HG03135 (cell line): Measurements from ENCODE around the gene HINT3.
"Not testable (repeated sequence)": the region's sequence is repeated elsewhere in the genome, so short reads cannot be mapped to it uniquely, and the experiment has no call there.

Source experiments
- ATAC-seq: cut with Tn5 transposase; IDR thresholded peaks from one replicate; pipeline ENCODE4 v1.9.1; 2021; ENCODE audit warnings: mild to moderate bottlenecking, moderate library complexity; ENCODE audit not compliant: unreplicated experiment

The HINT3 gene

GRCh38 chr6:125994670-125995488, 38.3 kb downstream of the HINT3 start:
- ATAC-seq: no peak

- ATAC-seq: peak; percentile 96
Measured at GRCh38 chr6:125995972-125996580, 39.5 kb downstream of the HINT3 start.

GRCh38 chr6:126002755-126003679, 46.4 kb downstream of the HINT3 start:
- no peak for ATAC-seq

GRCh38 chr6:126007800-126008199, 51.2 kb downstream of the HINT3 start:
- ATAC-seq: no peak

GRCh38 chr6:126010040-126010439, 53.5 kb downstream of the HINT3 start:
- no peak for ATAC-seq

DNA sequence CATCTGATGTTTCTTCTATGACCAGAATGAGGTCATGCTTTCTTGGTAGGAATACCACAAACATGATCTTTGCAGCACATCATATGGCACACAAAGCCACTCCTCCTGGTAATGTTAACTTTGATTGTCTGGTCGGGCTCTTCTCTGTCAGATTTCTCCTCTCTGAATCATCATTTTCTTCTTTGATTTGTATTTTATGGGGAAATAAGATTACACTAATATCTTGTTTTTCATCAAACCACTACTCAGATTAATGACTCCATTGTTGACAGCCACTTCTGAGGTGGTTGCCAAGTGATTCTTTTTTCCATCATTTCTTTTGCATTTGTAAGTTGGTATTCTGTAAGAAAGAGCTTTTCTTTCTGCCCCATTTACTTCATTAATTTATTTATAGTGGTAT, 59.3 kb downstream of the HINT3 start:
- no peak for ATAC-seq

GRCh38 chr6:126016591-126016990, 60.0 kb downstream of the HINT3 start:
- no peak for ATAC-seq

DNA sequence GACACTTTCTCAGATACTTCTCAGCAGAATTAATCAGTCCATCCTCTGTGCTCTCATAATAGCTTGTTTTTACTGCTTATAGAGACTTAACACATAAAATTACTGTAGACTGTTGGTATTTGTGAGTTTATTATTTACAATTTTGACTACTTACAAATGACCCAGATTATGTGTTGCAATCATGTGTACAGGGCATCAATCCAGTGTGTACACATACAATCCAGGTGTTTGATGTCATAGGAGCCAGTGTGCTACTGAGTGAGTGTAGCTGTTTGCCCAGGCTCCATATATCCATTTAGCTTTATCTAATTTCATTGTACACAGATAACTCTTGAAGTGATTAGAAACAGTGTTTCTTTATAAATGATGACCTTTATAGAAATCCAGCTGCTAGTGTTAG, 61.1 kb downstream of the HINT3 start:
- ATAC-seq: no peak

DNA sequence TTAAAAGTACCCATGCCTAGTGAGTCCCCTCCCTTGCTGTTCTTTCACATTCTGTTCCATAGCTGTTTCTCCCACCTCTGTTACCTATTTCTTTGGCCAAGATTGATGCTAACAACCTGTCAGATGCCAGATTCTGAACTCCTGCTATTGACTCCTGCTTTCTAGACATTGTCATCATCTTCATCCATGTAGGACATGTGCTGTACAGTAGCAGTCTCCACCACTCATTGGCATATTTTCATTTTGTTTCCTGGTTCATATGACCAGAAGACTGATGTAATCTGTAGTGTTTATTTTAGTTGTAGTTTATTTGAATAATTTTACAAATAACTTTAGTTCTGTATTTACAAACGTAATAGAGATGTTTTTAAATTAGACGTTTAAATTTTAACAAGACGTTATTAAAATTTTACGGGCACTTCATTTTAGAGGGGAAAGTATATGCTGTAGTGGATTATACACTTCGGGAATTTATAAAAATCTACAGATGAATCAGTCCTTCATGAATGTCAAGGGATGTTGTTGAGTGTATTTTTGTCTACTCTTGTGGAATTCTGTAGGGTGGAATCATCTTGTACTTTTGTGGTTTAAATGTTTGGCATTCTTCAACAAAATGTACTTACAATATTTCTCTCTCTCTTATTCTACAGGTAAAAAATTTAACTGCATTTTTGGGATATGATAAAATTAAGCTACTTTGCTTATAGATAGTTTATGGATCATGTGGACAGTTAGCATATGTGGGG, 63.9 kb downstream of the HINT3 start:
- no peak for ATAC-seq

GRCh38 chr6:126023474-126023873, 66.9 kb downstream of the HINT3 start:
- ATAC-seq: not testable (repeated sequence)

- ATAC-seq: no peak
Measured at GRCh38 chr6:126026001-126026400, 69.4 kb downstream of the HINT3 start.

GRCh38 chr6:126027601-126028000, 71.0 kb downstream of the HINT3 start:
- ATAC-seq: no peak
